GM21737 (cell line): Measurements from ENCODE around the gene PIK3C2G.
"Not testable (repeated sequence)": the region's sequence is repeated elsewhere in the genome, so short reads cannot be mapped to it uniquely, and the experiment has no call there.

Experiments
- ATAC-seq: cut with Tn5 transposase; IDR thresholded peaks from one replicate; pipeline ENCODE4 v1.9.1; 2021; ENCODE audit warnings: mild to moderate bottlenecking, moderate library complexity; ENCODE audit not compliant: unreplicated experiment

The PIK3C2G gene, protein sequence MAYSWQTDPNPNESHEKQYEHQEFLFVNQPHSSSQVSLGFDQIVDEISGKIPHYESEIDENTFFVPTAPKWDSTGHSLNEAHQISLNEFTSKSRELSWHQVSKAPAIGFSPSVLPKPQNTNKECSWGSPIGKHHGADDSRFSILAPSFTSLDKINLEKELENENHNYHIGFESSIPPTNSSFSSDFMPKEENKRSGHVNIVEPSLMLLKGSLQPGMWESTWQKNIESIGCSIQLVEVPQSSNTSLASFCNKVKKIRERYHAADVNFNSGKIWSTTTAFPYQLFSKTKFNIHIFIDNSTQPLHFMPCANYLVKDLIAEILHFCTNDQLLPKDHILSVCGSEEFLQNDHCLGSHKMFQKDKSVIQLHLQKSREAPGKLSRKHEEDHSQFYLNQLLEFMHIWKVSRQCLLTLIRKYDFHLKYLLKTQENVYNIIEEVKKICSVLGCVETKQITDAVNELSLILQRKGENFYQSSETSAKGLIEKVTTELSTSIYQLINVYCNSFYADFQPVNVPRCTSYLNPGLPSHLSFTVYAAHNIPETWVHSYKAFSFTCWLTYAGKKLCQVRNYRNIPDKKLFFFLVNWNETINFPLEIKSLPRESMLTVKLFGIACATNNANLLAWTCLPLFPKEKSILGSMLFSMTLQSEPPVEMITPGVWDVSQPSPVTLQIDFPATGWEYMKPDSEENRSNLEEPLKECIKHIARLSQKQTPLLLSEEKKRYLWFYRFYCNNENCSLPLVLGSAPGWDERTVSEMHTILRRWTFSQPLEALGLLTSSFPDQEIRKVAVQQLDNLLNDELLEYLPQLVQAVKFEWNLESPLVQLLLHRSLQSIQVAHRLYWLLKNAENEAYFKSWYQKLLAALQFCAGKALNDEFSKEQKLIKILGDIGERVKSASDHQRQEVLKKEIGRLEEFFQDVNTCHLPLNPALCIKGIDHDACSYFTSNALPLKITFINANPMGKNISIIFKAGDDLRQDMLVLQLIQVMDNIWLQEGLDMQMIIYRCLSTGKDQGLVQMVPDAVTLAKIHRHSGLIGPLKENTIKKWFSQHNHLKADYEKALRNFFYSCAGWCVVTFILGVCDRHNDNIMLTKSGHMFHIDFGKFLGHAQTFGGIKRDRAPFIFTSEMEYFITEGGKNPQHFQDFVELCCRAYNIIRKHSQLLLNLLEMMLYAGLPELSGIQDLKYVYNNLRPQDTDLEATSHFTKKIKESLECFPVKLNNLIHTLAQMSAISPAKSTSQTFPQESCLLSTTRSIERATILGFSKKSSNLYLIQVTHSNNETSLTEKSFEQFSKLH (N-terminal part only)

DNA sequence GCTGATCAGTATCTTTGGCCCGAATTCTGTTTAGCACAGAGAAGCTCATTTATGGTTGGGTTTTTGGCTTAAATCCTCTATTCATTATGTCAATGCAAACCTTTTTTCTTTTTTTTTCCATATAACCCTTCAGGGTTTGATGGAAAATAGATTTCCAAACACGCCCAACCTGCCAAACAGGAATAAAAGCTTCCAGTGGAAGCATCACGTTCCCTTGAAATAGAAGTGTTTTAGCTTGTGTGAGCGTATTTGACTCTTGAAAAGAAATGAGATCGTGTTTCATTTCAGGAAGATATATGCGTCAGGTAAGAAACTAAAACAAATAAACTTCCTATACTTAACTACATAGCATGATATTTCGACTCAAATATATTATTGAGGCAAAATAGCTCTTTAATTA lies at the start of gene PIK3C2G:
Gene PIK3C2G, plus strand, starts transcription at position 246 of the 400 bp plus-strand sequence. CDS start 20,564 bp downstream, outside the sequence.
- no peak for ATAC-seq

DNA sequence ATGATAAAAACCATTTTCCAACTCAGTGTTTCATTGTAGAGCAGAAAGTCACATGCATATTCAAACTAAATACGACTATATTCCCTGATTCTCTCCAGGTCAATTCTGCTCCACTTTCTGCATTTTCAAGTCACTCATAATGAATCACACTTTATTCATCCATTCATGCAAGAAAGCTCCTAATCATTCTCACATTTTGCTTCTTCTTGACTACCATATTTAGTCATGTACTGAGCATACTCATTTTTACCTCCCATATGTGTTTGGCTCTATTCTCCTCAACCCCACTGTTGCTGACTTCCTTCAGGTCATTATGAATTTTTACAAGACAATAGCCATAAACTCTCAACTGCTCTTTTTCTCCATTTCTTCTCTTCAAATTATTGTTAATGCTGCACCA lies 43.4 kb upstream of the PIK3C2G start:
- no peak for ATAC-seq

DNA sequence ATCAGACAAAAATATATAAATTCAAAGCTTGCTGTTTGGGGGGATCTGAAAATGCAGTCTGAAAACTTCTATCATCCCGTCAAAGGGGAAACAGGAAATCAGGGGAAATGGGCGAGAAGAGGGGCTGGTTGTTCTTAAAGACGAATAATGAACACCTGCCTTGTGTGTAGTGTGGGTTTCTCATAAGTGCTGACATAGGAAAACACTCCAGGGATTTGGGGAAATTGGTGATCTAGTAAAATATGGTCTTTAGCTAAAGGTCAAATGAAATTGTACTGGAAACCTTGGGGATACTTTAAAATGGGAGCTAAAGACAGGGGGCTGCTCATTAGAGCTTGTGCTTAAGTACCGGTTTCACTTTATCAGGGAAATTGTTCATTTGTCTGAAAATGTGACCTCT lies 39.6 kb upstream of the PIK3C2G start:
- ATAC-seq = no peak

DNA sequence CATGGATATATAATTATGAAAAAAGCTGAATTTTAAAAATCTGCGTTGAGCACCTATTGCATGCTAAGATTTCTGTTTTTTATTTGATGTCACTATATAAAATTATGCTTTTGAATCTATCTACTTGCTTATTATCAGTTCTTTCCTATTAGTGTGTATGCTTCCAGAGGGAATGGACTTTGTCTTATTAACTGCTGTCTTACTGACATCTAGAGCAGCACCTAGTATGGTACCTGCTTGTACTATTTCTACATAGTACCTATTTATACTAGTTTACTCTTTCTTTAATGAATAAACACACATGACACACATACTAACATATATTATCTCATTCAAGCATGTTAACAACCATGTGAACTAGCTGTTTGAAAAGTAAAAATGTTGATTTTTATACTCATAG lies 38.6 kb upstream of the PIK3C2G start:
- no peak for ATAC-seq

DNA sequence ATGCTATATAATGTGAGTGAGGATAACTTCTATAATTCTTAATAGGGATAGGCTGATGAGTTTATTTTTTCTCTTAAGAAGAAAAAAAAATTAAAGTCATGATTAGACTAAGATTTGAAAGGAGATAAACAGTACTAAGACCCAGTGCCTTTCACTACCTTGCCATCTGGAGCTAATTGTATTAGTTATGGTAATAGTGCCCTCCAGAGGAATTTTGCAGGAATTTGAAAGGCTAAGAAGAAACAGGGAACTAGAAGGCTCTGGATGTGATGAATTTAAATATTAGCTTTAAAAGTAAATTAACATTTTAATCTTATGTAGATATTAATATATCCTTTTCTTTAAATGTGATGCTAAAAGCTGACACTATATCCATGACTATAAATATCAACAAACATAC lies 36.6 kb upstream of the PIK3C2G start:
- no peak for ATAC-seq

DNA sequence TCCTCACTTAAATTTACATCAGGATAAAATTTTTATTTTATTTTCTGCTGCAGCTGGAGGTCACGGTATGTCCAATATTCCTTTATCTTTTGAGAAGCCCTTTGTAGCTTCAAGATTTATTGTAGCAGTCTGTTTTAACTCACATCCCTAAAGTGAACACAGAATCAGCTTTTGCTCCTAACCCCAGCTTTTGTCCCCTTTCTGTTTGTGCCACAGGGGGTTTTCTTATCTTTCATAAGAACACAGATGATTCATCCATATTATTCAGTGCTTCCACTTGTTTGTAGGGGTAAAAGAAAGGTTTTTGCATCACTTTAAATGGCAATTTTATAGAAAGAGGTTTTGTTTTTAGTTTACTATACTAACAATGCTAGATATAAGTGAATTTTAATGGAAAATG lies 21.8 kb upstream of the PIK3C2G start:
- no peak for ATAC-seq

DNA sequence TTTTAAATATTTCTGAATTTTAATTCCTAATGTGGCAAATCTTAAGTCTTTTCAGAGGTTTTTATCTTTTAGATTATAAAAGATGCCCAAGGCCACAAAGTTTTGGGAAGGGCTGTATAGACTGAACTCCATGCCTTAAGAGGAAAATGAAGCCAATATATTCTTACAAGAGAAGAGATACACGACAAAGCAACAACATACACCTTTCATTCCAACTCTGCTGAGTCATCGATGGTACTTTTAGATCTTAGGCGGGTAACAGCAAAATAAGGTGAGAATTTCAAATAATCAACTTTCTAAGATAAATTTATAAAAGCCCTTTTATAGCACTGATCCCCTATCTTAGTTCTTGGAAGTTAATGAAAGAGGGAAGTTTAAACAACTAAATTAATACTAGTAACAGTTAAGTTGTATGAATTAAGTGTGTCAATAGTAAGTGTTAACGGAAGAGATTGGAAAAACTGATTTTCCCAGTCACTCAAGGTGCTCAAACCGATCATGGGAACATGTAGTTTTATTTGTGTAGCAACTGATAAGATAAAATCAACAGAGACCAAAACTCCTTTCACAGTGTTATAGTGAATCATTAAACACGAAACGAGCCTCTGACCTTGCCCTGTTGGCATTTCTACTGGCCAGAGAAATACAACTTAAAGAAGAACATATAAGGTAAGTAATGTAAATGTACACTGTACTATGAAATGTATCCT lies 18.8 kb upstream of the PIK3C2G start:
- no peak for ATAC-seq

DNA sequence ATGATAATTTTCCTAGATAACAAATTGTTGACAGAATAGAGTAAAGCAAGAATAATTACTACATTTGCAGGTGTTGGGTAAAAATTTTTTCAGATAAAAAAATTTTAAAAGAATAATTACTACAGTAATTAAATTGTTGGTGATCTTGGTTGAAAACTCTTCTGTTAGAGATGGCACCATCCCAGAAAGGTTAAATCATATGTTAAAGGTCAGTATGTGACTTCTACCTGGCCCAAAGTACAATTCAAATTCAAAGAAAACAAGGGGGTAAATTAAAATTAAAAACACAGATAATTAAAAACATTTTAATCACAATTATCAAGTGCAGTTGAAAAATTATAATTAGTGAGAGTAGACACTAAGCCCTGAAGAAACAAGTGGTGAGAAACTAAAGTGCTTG lies 18.1 kb upstream of the PIK3C2G start:
- no peak for ATAC-seq

DNA sequence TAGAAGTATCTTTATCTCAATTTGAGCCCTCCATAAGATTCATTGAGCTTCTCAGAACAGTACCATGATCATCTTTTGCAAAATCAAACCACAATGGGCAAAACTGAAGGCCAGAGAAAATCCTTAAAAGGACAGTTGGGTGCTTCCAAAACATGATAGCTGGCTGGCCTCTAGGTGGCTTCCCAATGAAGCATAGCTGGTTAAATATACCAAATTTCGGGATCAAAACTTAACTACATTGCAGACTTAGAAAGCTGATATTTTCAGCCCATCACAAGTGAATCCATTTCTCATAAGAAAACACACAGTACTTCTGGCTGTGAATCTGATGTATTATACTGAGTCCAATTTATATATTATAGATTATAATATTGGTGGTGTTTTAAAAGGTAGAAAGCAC lies 15.3 kb upstream of the PIK3C2G start:
- no peak for ATAC-seq

DNA sequence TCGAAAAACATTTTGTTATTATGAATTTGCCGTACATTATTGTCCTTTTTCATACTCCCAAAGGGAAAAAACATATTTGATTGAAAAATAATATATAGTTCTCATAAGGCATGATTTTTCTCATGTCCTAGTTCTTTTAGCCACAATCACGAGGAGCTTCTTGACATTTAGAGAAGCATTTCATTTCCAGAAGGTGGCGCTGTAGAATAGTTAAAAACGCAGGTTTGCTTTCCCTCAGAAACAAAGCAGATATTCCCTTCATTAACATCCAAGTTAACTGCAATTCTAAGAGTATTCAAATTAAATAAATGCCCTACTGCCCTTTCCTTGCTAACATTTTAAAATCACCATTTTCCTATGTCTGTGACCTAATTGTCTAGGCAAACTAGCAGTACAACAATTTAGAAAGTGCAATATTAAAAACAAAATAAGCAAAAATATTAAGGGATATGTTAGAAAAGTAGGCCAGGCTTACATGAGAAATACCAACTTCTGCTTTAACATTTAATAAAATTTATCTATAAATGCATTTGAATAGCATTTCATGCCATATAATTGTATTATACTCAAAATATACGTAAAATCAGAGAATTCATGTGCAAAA lies 10.9 kb upstream of the PIK3C2G start:
- no peak for ATAC-seq

DNA sequence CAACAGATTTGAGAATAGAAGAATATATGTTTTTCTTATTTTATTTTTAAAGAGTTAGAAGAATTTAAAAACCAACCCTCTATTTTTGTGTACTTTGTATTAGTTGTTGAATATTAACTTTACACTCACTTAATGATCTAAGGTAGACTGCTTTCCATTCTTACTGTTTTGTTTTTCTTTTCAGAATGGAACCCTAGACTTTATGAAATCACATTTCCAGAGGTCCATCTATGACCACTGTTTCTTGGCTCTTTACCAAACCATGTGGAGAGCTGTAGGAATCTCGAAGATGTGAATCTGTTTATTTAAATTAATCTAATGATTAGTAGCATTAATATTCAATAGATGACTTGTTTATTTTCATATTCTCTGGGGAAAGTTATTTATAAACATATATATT lies 7.2 kb upstream of the PIK3C2G start:
- ATAC-seq = no peak

DNA sequence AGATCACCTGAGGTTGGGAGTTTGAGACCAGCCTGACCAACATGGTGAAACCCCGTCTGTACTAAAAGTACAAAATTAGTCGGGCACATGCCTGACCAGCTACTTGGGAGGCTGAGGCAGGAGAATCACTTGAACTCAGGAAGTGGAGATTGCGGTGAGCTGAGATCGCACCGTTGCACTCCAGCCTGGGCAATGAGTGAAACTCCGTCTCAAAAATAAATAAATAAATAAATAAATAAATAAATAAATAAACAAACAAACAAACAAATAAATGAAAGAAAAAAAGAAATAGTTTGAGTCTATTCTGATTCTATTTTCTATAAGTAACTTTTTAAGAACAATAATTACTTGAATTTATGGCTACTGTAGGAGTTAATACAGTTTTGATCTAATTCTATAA lies 6.3 kb upstream of the PIK3C2G start:
- ATAC-seq = not testable (repeated sequence)

DNA sequence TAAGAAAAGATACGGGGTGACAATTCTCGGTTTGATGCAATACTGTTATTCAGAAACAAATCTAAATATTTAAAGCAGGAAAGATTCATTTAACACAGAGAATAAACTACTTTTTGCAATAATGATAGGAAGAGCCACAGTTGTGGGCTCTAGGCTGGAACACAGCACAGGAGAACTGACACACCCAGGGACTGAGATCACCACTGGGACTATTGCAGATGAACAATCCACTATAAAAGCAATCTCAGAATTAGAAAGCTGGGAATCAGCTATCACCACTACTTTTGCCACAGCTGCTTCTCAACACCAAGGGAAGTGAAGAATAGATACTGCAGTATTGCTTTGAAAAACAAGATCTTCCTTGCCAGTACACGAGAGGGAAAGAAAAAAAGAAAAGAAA lies 4.1 kb upstream of the PIK3C2G start:
- no peak for ATAC-seq

DNA sequence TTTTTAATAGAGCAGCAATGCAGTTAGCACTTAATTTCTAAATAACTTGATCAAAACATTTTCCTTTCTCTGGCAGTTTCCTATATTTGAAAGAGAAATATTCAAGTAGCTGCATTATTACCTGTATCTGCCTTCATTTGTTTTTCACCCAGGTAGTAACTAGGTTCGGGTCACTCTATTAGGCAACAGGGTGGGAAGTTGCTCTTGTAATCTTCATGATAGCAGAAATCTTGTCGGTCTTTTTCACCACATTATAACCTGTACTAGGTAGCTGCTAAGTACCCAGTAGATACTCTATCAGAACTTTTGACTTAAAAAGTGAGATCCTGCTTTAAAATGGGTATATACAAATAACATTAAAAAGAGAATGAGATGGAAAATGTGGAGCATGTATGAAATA lies 2.4 kb upstream of the PIK3C2G start:
- no peak for ATAC-seq

DNA sequence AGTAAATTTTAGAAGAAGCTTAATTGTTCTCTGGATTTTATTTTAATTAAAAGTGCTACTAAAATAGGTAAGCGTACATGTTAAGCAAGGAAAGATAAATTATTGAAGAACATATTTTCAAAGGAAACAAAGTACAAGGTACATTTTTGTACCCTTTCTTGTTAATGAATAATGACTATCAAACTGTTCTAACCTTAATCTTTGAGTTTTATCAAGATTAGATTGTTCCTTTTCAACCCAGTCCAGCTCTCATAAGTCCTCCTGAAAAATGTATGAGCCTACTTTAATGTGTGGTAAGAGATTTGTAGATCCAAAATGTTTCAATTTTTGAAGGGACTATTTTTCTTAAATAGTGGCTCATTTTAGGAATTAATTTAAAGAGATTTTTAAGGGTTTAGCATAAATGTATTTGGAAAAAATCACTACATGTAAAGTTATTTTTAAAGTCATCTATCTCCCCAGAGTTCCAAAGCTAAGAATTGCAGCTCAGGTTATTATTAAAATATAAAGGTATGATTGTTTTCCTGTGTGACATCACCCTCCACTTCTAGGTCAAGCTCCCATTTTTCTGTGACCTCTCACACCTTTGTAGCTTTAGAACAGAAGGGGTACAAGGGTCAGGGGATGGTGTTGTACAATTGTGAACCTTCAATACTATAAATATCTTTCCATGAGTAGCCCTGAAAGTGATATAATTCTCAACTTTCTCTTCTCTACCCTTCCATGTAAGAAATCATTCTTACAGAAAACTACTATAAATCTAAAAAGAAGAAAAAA lies 1.2 kb upstream of the PIK3C2G start:
- ATAC-seq = no peak

DNA sequence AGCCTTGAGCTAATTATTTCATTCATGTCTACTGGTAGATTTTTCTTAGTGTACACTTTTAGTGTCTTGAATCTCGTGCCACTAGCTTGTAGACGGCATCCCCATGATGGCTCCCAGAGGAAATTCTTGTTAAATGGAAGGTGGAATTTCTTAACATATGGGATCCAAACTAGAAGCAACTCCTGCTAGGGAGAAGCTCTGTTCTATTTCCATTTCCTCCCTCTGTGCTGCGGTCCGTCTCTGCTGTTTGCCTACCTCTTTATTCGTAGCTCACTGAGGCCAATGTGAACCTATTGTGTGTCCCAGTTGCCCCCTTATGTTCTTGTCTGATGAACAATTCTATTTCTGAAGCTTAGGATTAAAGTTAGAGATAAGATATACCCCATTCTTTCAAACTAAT lies 588 bp downstream of the PIK3C2G start:
- no peak for ATAC-seq

DNA sequence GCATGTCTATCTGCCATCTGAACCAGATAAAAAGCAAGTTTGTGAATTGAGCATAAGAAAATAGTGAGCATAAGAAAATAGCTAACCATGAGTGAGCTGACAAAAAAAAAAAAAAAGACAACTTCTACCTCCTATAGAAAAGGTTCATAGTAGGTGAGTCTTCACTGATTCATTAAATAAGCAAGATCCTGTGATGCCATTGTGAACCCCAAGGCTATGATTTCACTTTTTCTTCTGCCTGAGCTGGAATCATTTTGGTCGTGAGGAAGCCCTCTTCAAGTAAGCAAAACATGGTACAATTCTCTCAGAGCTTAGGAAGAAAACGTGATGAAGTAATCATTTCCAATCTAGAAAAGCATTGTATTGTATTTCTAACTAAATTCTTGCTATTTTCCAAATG lies 1.2 kb downstream of the PIK3C2G start:
- no peak for ATAC-seq

DNA sequence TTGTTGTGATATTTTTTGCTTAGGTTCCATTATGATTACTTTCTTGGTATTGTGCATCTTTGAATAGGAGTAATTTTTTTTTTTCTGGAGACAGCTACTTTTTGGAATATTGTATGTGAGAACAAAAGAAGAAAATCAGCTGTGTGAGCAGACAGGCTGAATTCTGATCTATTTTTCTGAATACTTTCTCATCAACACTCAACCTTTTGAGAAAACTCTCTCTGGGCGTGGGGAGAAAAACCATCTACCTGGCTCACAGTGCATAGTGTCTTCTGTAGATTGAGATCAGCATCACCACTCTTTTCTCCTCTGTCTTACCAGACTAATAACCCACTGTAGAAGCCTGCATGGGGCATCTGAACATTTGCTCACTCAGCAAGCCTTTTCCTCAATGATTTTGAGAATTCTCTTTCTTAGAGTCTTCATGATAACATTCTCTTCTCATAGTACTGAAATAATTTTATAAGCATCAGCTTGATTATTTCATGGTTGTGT lies 3.3 kb downstream of the PIK3C2G start:
- ATAC-seq = no peak

DNA sequence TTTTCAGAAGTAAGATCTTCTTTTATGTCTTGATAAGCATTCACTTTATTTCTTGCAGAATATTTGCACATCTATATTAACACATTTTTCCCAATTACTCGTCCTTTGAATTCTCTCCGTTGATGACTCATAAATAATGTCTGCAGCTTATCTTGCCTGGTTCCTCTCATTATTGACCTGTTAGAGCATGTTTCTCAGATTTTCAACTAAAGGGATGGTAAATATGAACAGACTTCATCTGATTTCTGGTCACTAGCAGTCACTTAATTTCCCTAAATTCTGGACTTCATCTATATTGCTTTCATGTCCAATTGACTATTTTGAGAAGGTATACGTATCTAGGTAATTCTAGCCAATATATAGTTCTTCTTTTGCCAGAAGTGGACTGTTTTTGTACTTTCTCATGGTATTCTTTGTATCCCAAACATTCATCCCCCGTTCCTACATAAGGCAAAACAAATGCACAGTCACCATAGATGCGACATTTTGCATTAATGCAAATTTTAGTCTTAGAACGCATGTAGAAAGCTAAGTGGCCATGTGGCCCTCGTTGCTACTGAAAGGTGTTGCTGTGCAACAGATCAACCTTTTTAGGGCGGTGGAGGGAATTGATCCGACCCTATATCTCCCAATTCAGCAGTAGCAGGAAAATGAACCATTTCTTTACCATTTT lies 6.2 kb downstream of the PIK3C2G start:
- ATAC-seq = no peak
